EH (cell line): ENCODE results near the gene OR4K5.
"Not testable (repeated sequence)": the region's sequence is repeated elsewhere in the genome, so short reads cannot be mapped to it uniquely, and the experiment has no call there.

Experiments used
- DNase-seq: peaks from one replicate; pipeline ENCODE4 v3.0.0-alpha.2; 2015; ENCODE audit warnings: low read depth

Gene OR4K5, protein sequence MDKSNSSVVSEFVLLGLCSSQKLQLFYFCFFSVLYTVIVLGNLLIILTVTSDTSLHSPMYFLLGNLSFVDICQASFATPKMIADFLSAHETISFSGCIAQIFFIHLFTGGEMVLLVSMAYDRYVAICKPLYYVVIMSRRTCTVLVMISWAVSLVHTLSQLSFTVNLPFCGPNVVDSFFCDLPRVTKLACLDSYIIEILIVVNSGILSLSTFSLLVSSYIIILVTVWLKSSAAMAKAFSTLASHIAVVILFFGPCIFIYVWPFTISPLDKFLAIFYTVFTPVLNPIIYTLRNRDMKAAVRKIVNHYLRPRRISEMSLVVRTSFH

DNA sequence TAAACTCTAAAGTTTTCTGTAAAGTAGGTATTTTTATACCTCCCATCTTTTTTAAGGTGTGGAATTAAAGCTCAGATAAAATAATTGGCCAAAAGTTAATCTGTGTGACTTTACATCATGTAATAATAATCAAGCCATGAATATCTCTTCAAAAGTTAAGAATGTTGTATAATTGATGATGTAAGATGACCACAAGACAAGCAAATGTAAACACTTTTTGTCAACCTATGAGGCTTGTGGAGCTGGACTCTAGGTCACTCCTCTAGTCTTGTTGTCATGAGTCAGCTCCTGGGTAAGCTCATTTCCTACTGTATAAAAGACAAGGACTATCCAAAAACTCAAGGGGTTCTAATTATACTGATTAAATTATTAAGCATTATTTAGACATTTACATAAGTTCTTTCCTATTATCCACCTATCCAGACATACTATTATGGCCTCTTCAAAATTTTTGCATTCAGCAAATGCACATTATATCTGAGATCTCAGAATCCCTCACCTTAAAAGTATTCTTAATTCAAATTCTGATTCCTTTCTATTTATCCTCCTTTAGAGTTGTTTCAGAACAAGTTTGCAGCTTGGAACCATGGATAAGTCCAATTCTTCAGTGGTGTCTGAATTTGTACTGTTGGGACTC is at the start of gene OR4K5:
TSS of gene OR4K5 (plus strand) at position 587 of the 637 bp plus-strand sequence. CDS start at position 587, 0 bp downstream.
- DNase-seq, result no peak

DNA sequence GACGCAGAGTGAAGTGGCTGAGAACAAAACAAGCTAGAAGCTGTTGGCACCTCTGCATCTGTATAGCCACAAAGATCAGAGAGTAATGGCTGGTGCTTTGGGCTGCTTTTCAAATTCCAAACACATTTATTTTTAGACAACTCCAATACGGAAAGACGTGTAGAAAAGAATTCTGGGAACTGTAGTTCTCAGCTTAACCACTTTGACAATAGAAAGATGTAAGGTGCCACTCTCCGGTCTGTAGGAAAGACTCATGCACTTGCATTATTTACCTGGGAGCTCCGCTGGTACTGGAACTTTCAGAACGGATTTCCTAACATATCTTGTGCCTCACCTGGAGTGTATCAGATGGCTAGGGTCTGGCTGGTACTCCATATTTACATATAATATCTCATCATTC is 47.2 kb upstream of the OR4K5 start:
- no peak for DNase-seq

DNA sequence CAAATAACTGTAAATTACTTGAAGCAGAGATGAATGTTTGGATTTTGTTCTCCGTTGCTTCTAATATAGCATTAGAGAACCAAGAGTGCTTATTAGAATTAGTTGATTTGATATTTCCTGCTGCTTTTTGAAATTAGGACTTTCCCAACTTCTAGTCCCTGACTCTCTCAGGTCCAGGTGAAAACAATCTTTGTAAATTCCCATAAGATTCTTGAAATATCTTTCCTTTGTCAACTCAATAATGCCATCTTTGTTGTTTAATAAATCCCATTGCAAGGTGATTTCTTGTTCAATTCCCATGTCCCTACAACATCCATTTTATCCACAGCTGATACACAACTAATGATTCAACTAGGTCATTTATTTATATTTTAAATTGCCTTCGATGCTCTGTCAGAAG is 45.6 kb upstream of the OR4K5 start, which contains the start of gene OR4K2:
TSS of gene OR4K2 (plus strand) at position 301 of the 400 bp plus-strand sequence. CDS start 1,126 bp downstream, outside the sequence.
- no peak for DNase-seq

DNA sequence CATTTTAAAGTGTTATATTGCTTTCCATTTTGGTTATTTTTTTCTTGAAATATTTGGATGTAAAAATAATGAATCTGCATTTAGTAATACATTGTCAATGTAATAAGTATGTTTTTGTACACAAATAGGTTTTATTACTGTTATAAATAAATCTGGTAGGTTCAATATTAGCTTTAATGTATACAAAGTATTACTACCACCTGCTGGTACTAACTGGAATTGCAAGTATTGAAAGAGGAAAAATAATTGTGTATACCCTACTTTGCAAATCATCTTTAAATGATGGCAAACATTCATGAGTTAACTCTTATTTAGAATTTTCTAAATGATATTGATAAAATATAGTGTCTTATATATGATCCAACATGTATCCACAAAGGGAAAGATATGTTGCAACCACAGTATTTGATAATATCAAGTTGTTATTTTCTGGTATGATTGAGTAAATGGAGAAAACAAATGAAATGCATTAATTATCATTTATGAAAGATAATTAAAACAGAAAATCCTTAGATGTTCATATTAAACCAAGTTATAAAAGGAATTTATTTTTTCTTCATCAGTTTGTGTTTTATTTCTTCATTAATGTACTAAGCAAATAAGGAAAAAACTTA is 42.3 kb upstream of the OR4K5 start:
- DNase-seq, result peak; percentile 2

DNA sequence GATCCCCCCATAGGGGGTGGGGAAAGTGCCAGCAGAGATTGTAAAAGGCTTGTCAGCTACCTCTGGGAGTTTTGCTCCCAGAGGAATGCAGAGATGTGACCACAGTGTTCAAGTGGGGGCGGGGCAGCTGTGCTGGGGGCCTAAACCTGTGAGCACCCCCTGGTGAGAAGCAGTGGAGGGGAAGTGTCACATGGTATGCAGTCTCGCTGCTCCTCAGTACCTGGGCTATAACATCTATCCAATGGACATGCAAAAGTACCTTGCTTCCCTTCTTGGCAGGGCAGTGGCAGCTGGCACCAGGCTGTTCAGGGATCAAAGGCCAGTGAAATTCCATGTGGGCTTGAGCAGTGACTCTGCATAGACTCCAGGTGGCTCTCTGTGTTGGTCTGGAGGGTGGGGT is 25.1 kb upstream of the OR4K5 start:
- DNase-seq, result no peak

DNA sequence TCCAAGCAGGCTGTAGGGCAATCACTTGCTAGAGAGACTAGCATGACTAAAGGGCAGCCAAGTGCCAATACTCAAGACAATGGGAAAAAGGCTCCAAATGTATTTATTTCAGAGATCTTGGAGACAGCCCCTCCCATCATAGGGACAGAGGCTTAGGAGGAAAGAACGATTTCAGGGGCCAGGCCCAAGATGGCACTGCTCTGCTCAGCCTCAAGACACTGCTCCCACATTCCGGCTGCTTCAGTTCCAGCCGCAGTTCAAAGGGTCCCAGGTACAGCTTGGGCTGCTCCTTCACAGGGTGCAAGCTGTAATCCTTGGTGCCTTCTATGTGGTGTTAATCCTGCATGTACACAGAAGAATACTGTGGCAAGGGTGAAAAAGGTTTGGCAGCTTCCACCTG is 19.4 kb upstream of the OR4K5 start:
- DNase-seq, result no peak

DNA sequence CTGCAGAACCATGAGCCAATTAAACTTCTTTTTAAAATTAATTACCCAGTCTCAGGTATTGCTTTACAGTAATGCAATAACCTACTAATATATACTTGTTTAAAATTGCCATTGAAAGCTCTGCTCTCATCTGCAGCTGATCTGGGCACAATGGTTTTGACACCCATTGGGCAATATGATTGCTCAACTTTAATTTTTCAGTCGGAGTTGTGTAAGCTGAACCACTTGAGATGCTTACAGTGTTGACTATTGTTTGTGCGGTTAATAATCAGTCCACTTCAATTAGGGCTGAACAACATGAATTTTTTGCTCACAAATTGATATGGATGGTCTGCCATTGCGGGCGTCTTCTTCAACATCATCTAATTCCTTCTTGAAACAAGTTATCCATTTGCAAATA is 18.0 kb upstream of the OR4K5 start:
- no peak for DNase-seq

DNA sequence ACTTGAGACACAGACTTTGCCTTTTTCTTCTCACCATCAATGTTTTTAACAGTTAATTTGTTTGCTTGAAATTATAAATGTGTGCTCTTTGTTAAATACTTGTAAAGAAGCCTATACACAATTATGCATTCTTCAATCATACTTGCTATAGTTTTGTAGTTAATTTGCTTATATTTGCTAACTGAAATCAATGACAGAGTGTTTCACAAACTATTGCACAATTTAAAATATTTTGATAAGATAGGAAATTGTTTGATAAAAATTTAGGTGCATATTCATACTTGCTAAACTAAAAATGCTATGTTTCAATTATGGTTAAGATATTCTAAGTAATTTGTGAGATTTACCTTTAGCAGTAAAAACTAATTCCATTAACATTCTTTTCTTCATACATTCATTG is 13.7 kb upstream of the OR4K5 start:
- no peak for DNase-seq

DNA sequence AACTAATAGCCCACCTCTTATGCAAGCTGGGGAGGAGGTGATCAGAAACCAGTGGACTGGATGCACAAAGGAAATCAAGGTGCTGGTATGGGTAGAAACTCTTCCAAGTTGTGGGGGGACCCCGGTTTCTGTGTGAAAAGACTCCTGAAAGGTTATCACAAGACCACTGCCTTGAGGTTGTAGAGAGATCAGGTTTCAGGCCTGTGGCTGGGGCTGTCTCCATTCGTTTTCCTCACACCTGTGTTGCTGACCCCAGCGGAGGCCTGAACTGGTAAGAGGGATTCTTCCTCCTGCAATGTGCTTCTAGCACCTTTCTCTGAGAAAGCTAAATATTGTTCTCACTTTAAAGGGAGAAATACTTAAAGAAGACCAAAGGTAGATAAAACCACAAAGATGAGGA is 9.3 kb upstream of the OR4K5 start:
- no peak for DNase-seq

DNA sequence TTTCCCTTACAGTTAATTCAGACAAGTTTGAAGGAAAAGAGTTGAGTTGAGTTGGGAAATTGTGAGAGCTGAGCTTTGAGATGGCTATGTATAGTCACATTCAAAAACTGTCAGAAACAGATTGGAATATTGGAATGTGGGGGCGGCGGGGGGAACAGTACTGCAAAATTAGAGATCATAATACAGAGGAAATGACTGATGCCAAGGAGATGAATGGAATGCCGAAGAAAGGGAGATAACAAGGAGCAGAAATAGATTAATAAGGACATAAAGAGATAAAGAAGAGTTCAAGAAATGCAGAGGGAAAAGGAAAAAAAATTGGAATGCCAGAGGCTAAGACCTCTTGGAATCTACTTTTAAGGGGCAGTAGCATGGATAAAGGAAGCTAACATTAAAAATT is 3.2 kb upstream of the OR4K5 start:
- no peak for DNase-seq

DNA sequence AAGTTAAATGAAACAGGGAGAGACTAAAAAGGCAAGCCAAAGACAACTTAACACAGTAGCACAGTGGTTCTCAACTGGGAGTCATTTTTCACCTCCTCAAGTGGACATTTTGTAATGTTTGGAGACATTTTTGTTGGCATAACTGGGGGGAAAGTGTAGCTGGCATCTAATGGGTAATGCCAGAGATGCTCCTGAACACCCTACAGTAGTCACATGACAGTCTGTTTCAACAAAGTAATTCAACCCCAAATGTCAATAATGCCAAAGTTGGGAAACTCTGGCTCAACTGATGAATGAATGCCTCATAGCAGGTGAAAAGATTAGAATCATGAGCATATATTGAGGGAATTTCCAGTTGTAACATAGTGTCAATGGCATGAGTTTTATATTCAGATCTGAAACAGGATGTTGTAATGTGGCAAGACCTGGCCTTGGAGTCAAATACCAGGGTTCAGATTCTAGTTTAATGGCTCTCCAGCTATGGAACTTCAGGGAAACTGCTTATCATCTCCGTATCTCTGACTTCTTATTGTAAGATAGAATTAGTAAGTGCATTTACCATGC is 2.4 kb upstream of the OR4K5 start:
- DNase-seq, result no peak

DNA sequence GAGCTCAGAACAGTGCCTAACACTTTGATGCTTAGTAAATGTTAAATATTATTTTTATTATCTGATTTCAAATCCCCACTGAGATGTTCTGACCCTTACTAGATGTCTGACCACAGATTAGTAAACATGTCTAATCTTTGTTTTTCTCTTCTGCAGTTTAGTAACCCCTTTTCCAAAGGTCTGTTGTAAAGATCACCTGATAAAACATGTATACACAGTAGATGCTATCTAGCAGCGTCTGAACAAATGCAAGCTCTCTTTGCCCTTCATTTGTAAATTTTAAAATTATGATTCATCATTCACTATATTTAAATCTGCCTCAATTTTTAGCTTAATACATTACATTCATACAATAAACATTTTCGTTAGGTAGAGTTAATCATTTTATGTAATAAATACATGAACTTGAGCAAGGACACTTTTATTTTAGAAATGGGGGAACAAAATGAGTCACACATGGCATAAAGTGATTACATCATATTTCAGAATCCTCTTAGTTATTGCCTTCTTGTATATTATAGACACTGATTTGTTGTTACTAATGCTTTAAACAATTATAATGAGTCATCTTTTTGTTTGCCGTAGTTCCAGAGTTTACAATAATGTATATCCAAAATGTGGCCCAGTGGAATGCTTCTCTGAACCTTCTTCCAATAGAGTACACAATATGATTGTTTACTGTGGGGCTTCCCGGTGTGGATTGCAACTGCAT is 1.7 kb upstream of the OR4K5 start:
- no peak for DNase-seq

DNA sequence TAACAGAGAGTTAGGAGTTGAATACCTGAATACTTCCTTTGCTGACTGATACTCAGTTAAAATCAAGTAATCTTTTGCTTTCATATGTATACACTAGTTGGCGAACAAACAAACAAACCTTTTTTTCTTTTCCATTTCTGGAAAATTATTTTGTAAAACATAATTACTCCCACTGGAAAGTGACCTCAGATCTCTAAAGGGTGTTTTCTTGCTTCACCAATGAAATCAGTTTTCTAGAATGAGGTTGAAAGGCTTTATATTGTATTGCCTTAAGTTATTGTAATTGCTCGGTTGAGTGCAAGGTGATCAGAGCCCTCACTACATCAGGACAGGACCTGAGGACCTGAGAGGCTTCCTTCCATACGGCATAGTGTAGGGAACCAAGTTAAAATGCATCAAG is 10.2 kb downstream of the OR4K5 start, which contains the start of gene OR4K1:
TSS of gene OR4K1 (plus strand) at position 301 of the 400 bp plus-strand sequence. CDS start 4,750 bp downstream, outside the sequence.
- DNase-seq, result no peak

DNA sequence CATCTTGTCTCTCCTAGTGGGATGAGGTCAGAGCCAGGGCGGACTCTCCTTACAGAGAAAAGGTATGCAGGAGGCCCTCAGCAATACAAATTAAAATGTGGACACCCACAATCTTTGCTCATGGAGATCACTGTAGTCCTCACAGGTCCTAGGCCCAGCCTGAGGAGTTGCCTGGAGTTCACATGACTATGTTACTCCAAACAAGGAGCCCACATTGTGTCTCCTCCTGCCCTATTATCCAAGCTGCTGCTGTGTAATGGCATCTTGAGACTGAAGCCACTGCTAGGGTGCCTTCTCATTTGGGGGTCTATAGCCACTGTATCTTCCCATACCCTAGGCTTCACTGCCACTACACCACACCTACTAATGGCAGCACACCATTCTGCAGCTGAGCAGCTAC is 21.3 kb downstream of the OR4K5 start:
- no peak for DNase-seq

DNA sequence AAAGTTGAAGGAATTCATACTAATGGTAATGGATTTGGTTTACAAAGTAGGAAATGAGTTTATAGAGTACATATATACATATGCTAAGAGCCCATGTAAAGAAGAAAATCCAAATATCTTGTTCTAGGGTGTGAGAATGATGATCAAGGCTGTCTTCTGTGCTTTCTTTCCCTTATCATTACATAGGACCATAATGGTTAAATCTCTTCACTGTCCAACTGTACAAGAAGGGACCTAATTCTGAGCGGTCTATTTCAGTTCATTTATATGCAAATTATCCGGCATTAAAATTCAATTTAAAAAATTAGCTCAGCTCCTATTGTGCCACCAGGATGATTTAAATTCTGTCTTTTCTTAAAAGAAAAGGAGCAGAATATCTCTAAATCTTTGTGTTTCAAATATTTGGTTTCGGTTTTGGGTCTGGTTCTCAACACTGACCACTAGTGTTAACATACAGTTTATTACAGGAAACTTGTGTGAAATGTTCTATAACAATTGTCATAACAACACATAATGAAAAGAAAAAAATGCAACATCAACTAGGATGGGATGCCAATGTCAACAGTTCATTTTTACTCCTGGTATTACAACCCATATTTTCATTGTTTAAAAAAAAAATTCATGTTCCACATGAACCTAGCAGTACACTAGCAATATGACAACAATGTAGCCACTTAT is 27.1 kb downstream of the OR4K5 start:
- no peak for DNase-seq

DNA sequence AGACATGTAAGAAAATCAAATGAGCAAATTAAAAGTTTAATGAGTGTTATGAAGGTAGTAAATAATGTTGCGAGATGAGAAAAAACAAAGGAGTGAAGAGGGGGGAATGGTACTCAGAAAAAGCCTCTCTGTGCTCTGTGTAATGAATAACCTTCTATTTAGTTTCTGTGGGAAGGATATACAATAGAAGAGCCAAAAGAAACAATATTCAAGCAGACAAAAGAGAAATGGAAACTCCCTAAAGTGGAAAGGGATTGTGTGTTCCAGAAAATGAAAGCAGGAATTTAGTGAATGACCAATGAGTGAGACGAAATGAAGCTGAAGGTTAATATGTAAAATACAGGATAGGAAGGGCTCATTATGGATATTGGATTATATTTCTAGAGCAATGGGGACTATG is 28.8 kb downstream of the OR4K5 start:
- no peak for DNase-seq

DNA sequence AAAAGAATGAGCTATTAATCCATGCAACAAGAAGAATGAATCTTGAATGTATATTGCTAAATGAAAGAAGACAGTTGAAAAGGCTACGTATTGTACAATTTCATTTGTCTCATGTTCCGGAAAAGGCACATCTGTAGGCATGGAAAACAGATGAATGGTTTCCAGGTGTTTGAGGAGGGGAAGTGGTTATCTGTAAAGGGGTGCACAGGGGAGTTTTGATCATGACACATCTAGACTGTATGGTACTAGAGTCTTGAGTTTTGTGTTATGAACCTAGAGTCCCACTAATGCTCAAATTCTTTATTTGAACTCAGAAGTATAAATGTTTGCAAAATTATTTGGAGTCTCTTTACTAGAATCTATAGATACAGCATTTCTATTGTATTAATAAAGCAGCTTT is 49.3 kb downstream of the OR4K5 start:
- DNase-seq, result not testable (repeated sequence)
